Thymus (tissue), 11 donors: ENCODE data around the gene MTUS2. TPM values are rescaled to one million over a fixed set of nuclear protein-coding genes. Genes with fewer than 3 reads are reported as not detected.

ENCODE experiments used
- DNase-seq, 9 donors: peaks; one replicate each; pipeline ENCODE4 v3.0.0-alpha.2; 2013; ENCODE audit warnings: low spot score in 9 of 9, low read depth in 6 of 9, missing footprints in 1 of 9
- H3K27ac ChIP-seq, 2 donors: one replicate each; pipeline ENCODE4 v1.5.1; 2013; ENCODE audit warnings: control low read depth in 1 of 2, low read depth in 1 of 2, low read length in 1 of 2, mild to moderate bottlenecking in 1 of 2, moderate library complexity in 1 of 2
- H3K27me3 ChIP-seq, 2 donors: one replicate each; pipeline ENCODE4 v1.5.1; 2013; ENCODE audit warnings: low read length in 1 of 2; ENCODE audit not compliant: control insufficient read depth in 2 of 2, insufficient read depth in 1 of 2
- H3K36me3 ChIP-seq, 2 donors: one replicate each; pipeline ENCODE4 v1.5.1; 2013; ENCODE audit warnings: low read length in 1 of 2, mild to moderate bottlenecking in 1 of 2, moderate library complexity in 1 of 2; ENCODE audit not compliant: control insufficient read depth in 2 of 2, insufficient read depth in 2 of 2
- H3K4me1 ChIP-seq, 2 donors: one replicate each; pipeline ENCODE4 v1.5.1; 2013; ENCODE audit warnings: low read length in 2 of 2; ENCODE audit not compliant: control insufficient read depth in 2 of 2, insufficient read depth in 2 of 2
- H3K4me3 ChIP-seq, 2 donors: one replicate each; pipeline ENCODE4 v1.5.1; 2013; ENCODE audit warnings: low read length in 2 of 2, control low read depth in 1 of 2, mild to moderate bottlenecking in 1 of 2
- H3K9me3 ChIP-seq, 2 donors: one replicate each; pipeline ENCODE4 v1.5.1; 2013; ENCODE audit warnings: low read length in 1 of 2, mild to moderate bottlenecking in 1 of 2; ENCODE audit not compliant: control insufficient read depth in 2 of 2, insufficient read depth in 1 of 2
- WGBS: extraction: QIAGEN DNeasy Blood & Tissue Kit; methylation state at CpG from one replicate; pipeline ENCODE4 v1.1.7; 2013; 5-methylcytosine and 5-hydroxymethylcytosine counted together
- polyA plus RNA-seq: library from polyadenylated mRNA; stranded (reverse); fragments of 200-250 nt; gene quantifications from one replicate; pipeline ENCODE4 v1.2.3, GENCODE V29; 2013
- total RNA-seq: library from RNA; stranded (reverse); fragments of 120-200 nt; gene quantifications from one replicate; pipeline ENCODE4 v1.2.4, GENCODE V29; 2013
- donor health status: healthy.

MTUS2 gene
- total and polyA plus RNA-seq, 2 donors = 0.09 to 0.18 TPM

GRCh38 chr13:29513002-29513980 lies 693.2 kb downstream of the MTUS2 start:
- Histone ChIP-seq H3K27ac (no peak overlapping the region), H3K4me3 (no peak overlapping the region), H3K27me3 (no peaks in the 10 kb centered on the region), H3K9me3 (no peaks in the 10 kb centered on the region), H3K36me3 (peaks cover 43 to 51% of the 10 kb centered on the region in 2 donors), H3K4me1 (no peaks in the 10 kb centered on the region)
- WGBS = 97% methylated on average over 24 of the region's 24 CpGs
- DNase-seq = no peak

GRCh38 chr13:29513981-29514719 lies 694.0 kb downstream of the MTUS2 start:
- no peaks in the 10 kb centered on the region for H3K4me1 ChIP-seq
- H3K4me3 ChIP-seq = no peak overlapping the region
- peaks cover 46 to 57% of the 10 kb centered on the region in 2 donors for H3K36me3 ChIP-seq
- no peaks in the 10 kb centered on the region for H3K9me3 ChIP-seq
- WGBS = 97% methylated on average over 32 of the region's 32 CpGs
- no peak for DNase-seq
- H3K27ac ChIP-seq = no peak overlapping the region
- H3K27me3 ChIP-seq = no peaks in the 10 kb centered on the region

- Histone ChIP-seq H3K27me3 (no peaks in the 10 kb centered on the region), H3K9me3 (no peaks in the 10 kb centered on the region), H3K4me3 (no peak overlapping the region), H3K36me3 (peaks cover 49 to 58% of the 10 kb centered on the region in 2 donors), H3K4me1 (no peaks in the 10 kb centered on the region), H3K27ac (no peak overlapping the region)
- DNase-seq = no peak
- 90% methylated on average over 13 of the region's 13 CpGs for WGBS
Observed at GRCh38 chr13:29514720-29515310, 694.7 kb downstream of the MTUS2 start.

- Histone ChIP-seq H3K36me3 (peaks cover 49 to 62% of the 10 kb centered on the region in 2 donors), H3K27me3 (no peaks in the 10 kb centered on the region), H3K4me1 (no peaks in the 10 kb centered on the region), H3K9me3 (no peaks in the 10 kb centered on the region), H3K4me3 (no peak overlapping the region), H3K27ac (no peak overlapping the region)
- 97% methylated on average over 7 of the region's 7 CpGs for WGBS
- no peak for DNase-seq
Observed at GRCh38 chr13:29515372-29515771, 695.2 kb downstream of the MTUS2 start.

GRCh38 chr13:29516012-29516411 lies 695.9 kb downstream of the MTUS2 start:
- H3K4me3 ChIP-seq = no peak overlapping the region
- no peak overlapping the region for H3K27ac ChIP-seq
- no peaks in the 10 kb centered on the region for H3K4me1 ChIP-seq
- 97% methylated on average over 11 of the region's 11 CpGs for WGBS
- peaks cover 49 to 62% of the 10 kb centered on the region in 2 donors for H3K36me3 ChIP-seq
- DNase-seq = no peak
- no peaks in the 10 kb centered on the region for H3K27me3 ChIP-seq
- H3K9me3 ChIP-seq = no peaks in the 10 kb centered on the region

GRCh38 chr13:29516880-29517279 lies 696.7 kb downstream of the MTUS2 start:
- no peaks in the 10 kb centered on the region for H3K27me3 ChIP-seq
- H3K36me3 ChIP-seq = peaks cover 50 to 62% of the 10 kb centered on the region in 2 donors
- 96% methylated on average over 12 of the region's 12 CpGs for WGBS
- no peak overlapping the region for H3K27ac ChIP-seq
- no peaks in the 10 kb centered on the region for H3K4me1 ChIP-seq
- H3K4me3 ChIP-seq = no peak overlapping the region
- H3K9me3 ChIP-seq = no peaks in the 10 kb centered on the region
- no peak for DNase-seq

GRCh38 chr13:29519921-29520320 lies 699.8 kb downstream of the MTUS2 start:
- DNase-seq = no peak
- Histone ChIP-seq H3K4me3 (no peak overlapping the region), H3K9me3 (no peaks in the 10 kb centered on the region), H3K27ac (no peak overlapping the region), H3K27me3 (no peaks in the 10 kb centered on the region), H3K4me1 (no peaks in the 10 kb centered on the region), H3K36me3 (peaks cover 53 to 60% of the 10 kb centered on the region in 2 donors)
- 100% methylated on average over 3 of the region's 3 CpGs for WGBS

GRCh38 chr13:29520671-29521070 lies 700.5 kb downstream of the MTUS2 start:
- 94% methylated on average over 4 of the region's 4 CpGs for WGBS
- Histone ChIP-seq H3K27me3 (no peaks in the 10 kb centered on the region), H3K4me3 (no peak overlapping the region), H3K36me3 (peaks cover 47 to 56% of the 10 kb centered on the region in 2 donors), H3K27ac (no peak overlapping the region), H3K9me3 (no peaks in the 10 kb centered on the region), H3K4me1 (no peaks in the 10 kb centered on the region)
- DNase-seq = no peak

- WGBS = 99% methylated on average over 14 of the region's 14 CpGs
- Histone ChIP-seq H3K27me3 (no peaks in the 10 kb centered on the region), H3K36me3 (peaks cover 44 to 50% of the 10 kb centered on the region in 2 donors), H3K9me3 (no peaks in the 10 kb centered on the region), H3K27ac (no peak overlapping the region), H3K4me1 (no peaks in the 10 kb centered on the region), H3K4me3 (no peak overlapping the region)
- no peak for DNase-seq
Observed at GRCh38 chr13:29521336-29521735, 701.2 kb downstream of the MTUS2 start.
